ENCODE results near the gene PDE6G. TPM values are rescaled to one million over a fixed set of nuclear protein-coding genes. Genes with fewer than 3 reads are reported as not detected.

PDE6G gene
- total and polyA plus RNA-seq, 2 donors (not counting 3 experiments of a cell fraction or from before 2014, with no cell fraction given) = 1.8 to 3.7 TPM

DNA sequence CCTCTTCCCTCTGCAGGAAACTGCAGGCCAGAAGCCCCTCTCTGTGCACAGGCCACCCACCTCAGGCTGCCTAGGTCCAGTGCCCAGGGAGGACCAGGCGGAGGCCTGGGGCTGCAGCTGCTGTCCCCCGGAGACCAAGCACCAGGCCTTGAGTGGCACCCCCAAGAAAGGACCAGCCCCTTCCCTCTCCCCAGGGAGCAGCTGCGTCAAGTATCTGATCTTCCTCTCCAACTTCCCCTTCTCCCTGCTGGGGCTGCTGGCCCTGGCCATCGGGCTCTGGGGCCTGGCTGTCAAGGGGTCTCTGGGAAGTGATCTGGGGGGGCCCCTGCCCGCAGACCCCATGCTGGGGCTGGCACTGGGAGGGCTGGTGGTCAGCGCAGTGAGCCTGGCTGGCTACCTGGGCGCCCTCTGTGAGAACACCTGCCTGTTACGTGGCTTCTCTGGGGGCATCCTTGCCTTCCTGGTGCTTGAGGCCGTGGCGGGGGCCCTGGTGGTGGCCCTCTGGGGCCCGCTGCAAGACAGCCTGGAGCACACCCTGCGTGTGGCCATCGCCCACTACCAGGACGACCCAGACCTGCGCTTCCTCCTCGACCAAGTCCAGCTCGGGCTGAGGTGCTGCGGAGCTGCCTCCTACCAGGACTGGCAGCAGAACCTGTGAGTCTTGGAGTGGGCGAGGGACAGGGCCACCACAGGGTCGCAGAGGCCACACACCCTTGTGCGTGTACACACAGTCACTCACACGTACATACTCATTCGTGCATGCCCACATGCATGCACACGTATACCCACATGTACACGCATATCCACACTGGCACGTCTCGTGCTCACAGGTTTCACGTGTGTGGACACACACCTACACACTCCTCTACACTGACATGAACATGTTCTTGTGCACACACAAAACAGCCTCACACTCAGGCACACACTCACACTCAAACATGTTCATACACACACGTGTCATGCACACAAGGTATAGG lies 11.1 kb downstream of the PDE6G start:
- Histone ChIP-seq H3K4me2 (ENCODE audit: insufficient read depth, low read length) (no peak overlapping the region), H3K9me1 (replicated peaks; ENCODE audit: control insufficient read depth, extremely low read depth, insufficient read depth, low read length) (no peaks in the 10 kb centered on the region), H3K27me3 (ENCODE audit: control insufficient read depth in 2 of 2, insufficient read depth in 2 of 2, low read length in 2 of 2) (peaks cover 18 to 22% of the 10 kb centered on the region in 2 experiments), H3K27ac (ENCODE audit: insufficient read depth, low read depth, low read length) (no peak overlapping the region), H2AFZ (ENCODE audit: low read depth, low read length) (no peak overlapping the region), H3K9me3 (replicated peaks; ENCODE audit: control insufficient read depth, insufficient read depth, low read length) (no peaks in the 10 kb centered on the region), H3K4me3 (replicated peaks in 1 of 3; ENCODE audit: insufficient read depth in 1 of 3, low read depth in 1 of 3, low read length in 3 of 3) (no peak overlapping the region), H4K20me1 (replicated peaks; ENCODE audit: control insufficient read depth, extremely low read depth, insufficient read depth, low read length) (no peaks in the 10 kb centered on the region), H3K79me2 (ENCODE audit: control insufficient read depth, insufficient read depth, low read length) (no peaks in the 10 kb centered on the region), H3K4me1 (ENCODE audit: control insufficient read depth, extremely low read depth, insufficient read depth, low read length) (no peaks in the 10 kb centered on the region), H3K36me3 (ENCODE audit: control insufficient read depth in 2 of 2, extremely low read depth in 1 of 2, insufficient read depth in 2 of 2, low read length in 2 of 2) (no peaks in the 10 kb centered on the region), H3K9ac (replicated peaks; ENCODE audit: extremely low read depth, insufficient read depth, low read length) (no peak overlapping the region)
- TF ChIP-seq GATA2 (IDR thresholded peaks at IDR 0.05; ENCODE audit: insufficient read depth, insufficient read length, low read depth, low read length) (no peak), EZH2 (IDR thresholded peaks at IDR 0.05; ENCODE audit: borderline replicate concordance, low read depth, low read length, severe bottlenecking) (no peak), POLR2A (IDR thresholded peaks at IDR 0.05; ENCODE audit: low read depth, low read length) (no peak), JUN (IDR thresholded peaks at IDR 0.05; ENCODE audit: borderline replicate concordance, insufficient read depth, insufficient read length, low read depth) (no peak), POLR2AphosphoS5 (IDR thresholded peaks at IDR 0.05; ENCODE audit: insufficient read depth, low read depth, low read length) (no peak), FOS (IDR thresholded peaks at IDR 0.05; ENCODE audit: borderline replicate concordance, insufficient read depth, low read length) (no peak), MYC (IDR thresholded peaks at IDR 0.05; ENCODE audit: low read depth, low read length) (no peak)
- TF ChIP-seq, protein P1, sequence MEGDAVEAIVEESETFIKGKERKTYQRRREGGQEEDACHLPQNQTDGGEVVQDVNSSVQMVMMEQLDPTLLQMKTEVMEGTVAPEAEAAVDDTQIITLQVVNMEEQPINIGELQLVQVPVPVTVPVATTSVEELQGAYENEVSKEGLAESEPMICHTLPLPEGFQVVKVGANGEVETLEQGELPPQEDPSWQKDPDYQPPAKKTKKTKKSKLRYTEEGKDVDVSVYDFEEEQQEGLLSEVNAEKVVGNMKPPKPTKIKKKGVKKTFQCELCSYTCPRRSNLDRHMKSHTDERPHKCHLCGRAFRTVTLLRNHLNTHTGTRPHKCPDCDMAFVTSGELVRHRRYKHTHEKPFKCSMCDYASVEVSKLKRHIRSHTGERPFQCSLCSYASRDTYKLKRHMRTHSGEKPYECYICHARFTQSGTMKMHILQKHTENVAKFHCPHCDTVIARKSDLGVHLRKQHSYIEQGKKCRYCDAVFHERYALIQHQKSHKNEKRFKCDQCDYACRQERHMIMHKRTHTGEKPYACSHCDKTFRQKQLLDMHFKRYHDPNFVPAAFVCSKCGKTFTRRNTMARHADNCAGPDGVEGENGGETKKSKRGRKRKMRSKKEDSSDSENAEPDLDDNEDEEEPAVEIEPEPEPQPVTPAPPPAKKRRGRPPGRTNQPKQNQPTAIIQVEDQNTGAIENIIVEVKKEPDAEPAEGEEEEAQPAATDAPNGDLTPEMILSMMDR (IDR thresholded peaks at IDR 0.05; ENCODE audit: extremely low read depth in 1 of 2, insufficient read depth in 1 of 2, low read depth in 1 of 2, low read length in 2 of 2) = no peak
- TF ChIP-seq, protein P2, sequence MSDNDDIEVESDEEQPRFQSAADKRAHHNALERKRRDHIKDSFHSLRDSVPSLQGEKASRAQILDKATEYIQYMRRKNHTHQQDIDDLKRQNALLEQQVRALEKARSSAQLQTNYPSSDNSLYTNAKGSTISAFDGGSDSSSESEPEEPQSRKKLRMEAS (IDR thresholded peaks at IDR 0.05; ENCODE audit: insufficient read depth, insufficient read length) = no peak
- BruUV-seq (replicated peaks) = no TSS peak
- DNase-seq (ENCODE audit: low read depth, low spot score) = no peak
- POLR2A ChIA-PET = interaction anchor here (0.6 kb wide), 1 partner anchor 18 kb away, joined by 4 read pairs; no protein-coding TSS in a partner anchor
- dilution Hi-C loops (cut with MboI; ENCODE audit: extremely low pct_ligation_motif_present, low sequenced_read_pairs) = no loop called here
- no peak for FAIRE-seq
- intact Hi-C loops (cut with micrococcal nuclease) = no loop called here
- CTCF ChIA-PET = no interaction called here

Data from endothelial cell of umbilical vein (primary cell).